OCI-LY7 (cell line): ENCODE results near the gene NBEA. TPM values are rescaled to one million over a fixed set of nuclear protein-coding genes. Genes with fewer than 3 reads are reported as not detected.
A peak's percentile ranks its signal among the peaks of the same experiment; 100 is the strongest.

Experiments
- BruUV-seq: library from RNA; stranded (reverse); fragments of 400-500 nt; replicated peaks from 2 replicates; lab custom pipeline; 2021; lab: Mats Ljungman, UMichigan
- CTCF ChIA-PET: fragments of 300-600 bp; sonication (Branson Sonifier 250); formaldehyde crosslinking; loops from one replicate; lab custom pipeline; 2022; ENCODE audit warnings: antibody characterized with exemption; ENCODE audit not compliant: unreplicated experiment; lab: Charles Lee
- POLR2A ChIA-PET: fragments of 300-600 bp; sonication (Branson Sonifier 250); formaldehyde crosslinking; loops from one replicate; lab custom pipeline; 2022; ENCODE audit warnings: antibody characterized with exemption; lab: Charles Lee
- DNase-seq: peaks from one replicate; pipeline ENCODE4 v3.0.0-alpha.2; 2015; ENCODE audit warnings: low spot score
- H2AFZ ChIP-seq: fragments of 200-600 bp; sonication (generic), shearing (Covaris generic); 2 replicates; pipeline ENCODE4 v1.6.1; 2014; ENCODE audit warnings: mild to moderate bottlenecking, antibody characterized with exemption, low read length, moderate library complexity
- H3K27ac ChIP-seq: fragments of 200-600 bp; sonication (generic); 2 replicates; pipeline ENCODE4 v1.5.1; 2014; ENCODE audit warnings: mixed run types, low read depth, mild to moderate bottlenecking, moderate library complexity, low read length, inconsistent platforms; ENCODE audit not compliant: poor library complexity, severe bottlenecking
- H3K36me3 ChIP-seq: fragments of 200-600 bp; sonication (generic); 2 replicates; pipeline ENCODE4 v1.6.1; 2014; ENCODE audit warnings: mild to moderate bottlenecking, antibody characterized with exemption, low read length, moderate library complexity, mixed read lengths; ENCODE audit not compliant: insufficient read depth
- H3K4me1 ChIP-seq: fragments of 200-600 bp; sonication (generic); 2 replicates; pipeline ENCODE4 v1.5.1; 2014; ENCODE audit warnings: mild to moderate bottlenecking, low read length; ENCODE audit not compliant: insufficient read depth, poor library complexity, severe bottlenecking
- H3K4me2 ChIP-seq: fragments of 200-600 bp; sonication (generic); 2 replicates; pipeline ENCODE4 v1.6.1; 2014; ENCODE audit warnings: mild to moderate bottlenecking, low read length
- H3K4me3 ChIP-seq: fragments of 200-600 bp; sonication (generic); 2 replicates; pipeline ENCODE4 v1.5.1; 2014; ENCODE audit warnings: mild to moderate bottlenecking, low read depth, low read length; ENCODE audit not compliant: poor library complexity, severe bottlenecking
- H3K79me2 ChIP-seq: fragments of 200-600 bp; sonication (generic); 2 replicates; pipeline ENCODE4 v1.6.1; 2016; ENCODE audit warnings: low read depth, mild to moderate bottlenecking, low read length, moderate library complexity, mixed read lengths; ENCODE audit not compliant: insufficient read depth
- H3K9me2 ChIP-seq: fragments of 200-600 bp; sonication (generic); 2 replicates; pipeline ENCODE4 v1.6.1; 2016; ENCODE audit warnings: mild to moderate bottlenecking, low read length, mixed read lengths; ENCODE audit not compliant: insufficient read depth
- H3K9me3 ChIP-seq: fragments of 200-600 bp; sonication (generic); 2 replicates; pipeline ENCODE4 v1.6.1; 2014; ENCODE audit warnings: mild to moderate bottlenecking, mixed run types, low read length, mixed read lengths
- H4K20me1 ChIP-seq: fragments of 200-600 bp; sonication (generic); 2 replicates; pipeline ENCODE4 v1.6.1; 2014; ENCODE audit warnings: mild to moderate bottlenecking, antibody characterized with exemption, low read length, moderate library complexity, mixed read lengths; ENCODE audit not compliant: insufficient read depth
- CTCF ChIP-seq: fragments of 200-600 bp; sonication (generic); conservative IDR thresholded peaks from 2 replicates; pipeline ENCODE4 v1.5.1; 2014; ENCODE audit warnings: mild to moderate bottlenecking, antibody characterized with exemption, low read length, moderate library complexity, mixed read lengths
- EZH2phosphoT487 ChIP-seq: fragments of 200-600 bp; sonication (generic); IDR thresholded peaks from 2 replicates; pipeline ENCODE4 v1.6.1; 2018; ENCODE audit warnings: low read depth, borderline replicate concordance, mild to moderate bottlenecking, mixed run types, antibody characterized with exemption, low read length, moderate library complexity, mixed read lengths
- intact Hi-C: fragments of 100-400 bp; cut with micrococcal nuclease; formaldehyde crosslinking; loops from one replicate; pipeline ENCODE4 v1.10.0; 2022; ENCODE audit not compliant: unreplicated experiment
- total RNA-seq, 2 experiments: library from RNA; depleted of rRNA in 1 of 2; stranded (reverse); fragments of >200 nt in 1 of 2; shearing (Covaris generic) in 1 of 2; gene quantifications; 2 replicates each; pipeline ENCODE4 v1.2.3, GENCODE V29; 2014 to 2022

NBEA gene
- total RNA-seq, 2 experiments from 2014 or later: 3.6 to 11.0 TPM

GRCh38 chr13:34935841-34936240, 6.2 kb upstream of the NBEA start:
- intact Hi-C loops: no loop called here
- no peaks in the 10 kb centered on the region for H3K9me2 ChIP-seq
- H3K79me2 ChIP-seq: no peaks in the 10 kb centered on the region
- ChIA-PET POLR2A (no interaction called here), CTCF (no interaction called here)
- no peaks in the 10 kb centered on the region for H3K9me3 ChIP-seq
- H3K4me1 ChIP-seq: peaks cover 8% of the 10 kb centered on the region
- no peaks in the 10 kb centered on the region for H3K36me3 ChIP-seq
- TF ChIP-seq CTCF (no peak), EZH2phosphoT487 (no peak)
- no peak overlapping the region for H2AFZ ChIP-seq
- no peak overlapping the region for H3K4me2 ChIP-seq
- H3K27ac ChIP-seq: no peak overlapping the region
- no peak overlapping the region for H3K4me3 ChIP-seq
- no peak for DNase-seq
- H4K20me1 ChIP-seq: no peaks in the 10 kb centered on the region
- BruUV-seq: no TSS peak

- Histone ChIP-seq H3K36me3 (no peaks in the 10 kb centered on the region), H4K20me1 (peaks cover 5% of the 10 kb centered on the region; the same call in 1 of the 2 replicates), H2AFZ (no peak overlapping the region), H3K9me3 (no peaks in the 10 kb centered on the region), H3K4me1 (peaks cover 29% of the 10 kb centered on the region), H3K9me2 (no peaks in the 10 kb centered on the region), H3K4me3 (no peak overlapping the region), H3K27ac (no peak overlapping the region), H3K4me2 (no peak overlapping the region), H3K79me2 (no peaks in the 10 kb centered on the region; the same call in 1 of the 2 replicates)
- intact Hi-C loops: loop anchor here (2.0 kb wide), 1 partner anchor 217 kb away; no protein-coding TSS in a partner anchor
- ChIA-PET CTCF (no interaction called here), POLR2A (interaction anchor here (0.6 to 1.0 kb wide), 5 partner anchors 10 to 1933 kb away, joined by 3 to 4 read pairs (median 3); no protein-coding TSS in a partner anchor)
- no TSS peak for BruUV-seq
- TF ChIP-seq CTCF (no peak), EZH2phosphoT487 (no peak)
- DNase-seq: no peak
Measured at GRCh38 chr13:34939771-34940170, 2.3 kb upstream of the NBEA start.

- POLR2A ChIA-PET: interaction anchor here (0.6 kb wide), 1 partner anchor 8 kb away, joined by 3 read pairs; no protein-coding TSS in a partner anchor
- H3K9me2 ChIP-seq: no peaks in the 10 kb centered on the region
- TF ChIP-seq CTCF: no peak
- no peak for TF ChIP-seq EZH2phosphoT487
- H3K36me3 ChIP-seq: no peaks in the 10 kb centered on the region
- peak overlapping the region; percentile 72; the same call in 1 of the 2 replicates for H2AFZ ChIP-seq
- intact Hi-C loops: loop anchor here (2.0 kb wide), 1 partner anchor 215 kb away; no protein-coding TSS in a partner anchor
- H3K4me1 ChIP-seq: peaks cover 33% of the 10 kb centered on the region
- no peaks in the 10 kb centered on the region for H3K9me3 ChIP-seq
- H3K27ac ChIP-seq: no peak overlapping the region
- BruUV-seq: no TSS peak
- peaks cover 5% of the 10 kb centered on the region; the same call in 1 of the 2 replicates for H4K20me1 ChIP-seq
- H3K4me2 ChIP-seq: peak overlapping the region; percentile 80
- peaks cover 14% of the 10 kb centered on the region; the same call in 1 of the 2 replicates for H3K79me2 ChIP-seq
- peak overlapping the region; percentile 96 for H3K4me3 ChIP-seq
- CTCF ChIA-PET: no interaction called here
- peak; percentile 8 for DNase-seq
Measured at GRCh38 chr13:34941436-34941834, 635 bp upstream of the NBEA start.
